K562 (cell line): ENCODE measurements around the gene UPF2. TPM values are rescaled to one million over a fixed set of nuclear protein-coding genes. Genes with fewer than 3 reads are reported as not detected.
A peak's percentile ranks its signal among the peaks of the same experiment; 100 is the strongest.

ENCODE experiments used
- ATAC-seq: fragments of 200-7000 bp; cut with Tn5 transposase; 3 replicates; pipeline ENCODE4 v1.9.1; 2020; ENCODE audit warnings: moderate library complexity
- BruUV-seq: library from RNA; stranded (reverse); fragments of 400-500 nt; replicated peaks from 2 replicates; lab custom pipeline; 2021; lab: Mats Ljungman, UMichigan
- CTCF ChIA-PET: fragments of 300-600 bp; formaldehyde crosslinking; extraction: SDS; loops from one replicate; lab custom pipeline; 2021; ENCODE audit warnings: low intra/inter-chr PET ratio; lab: Yijun Ruan, JAX
- POLR2A ChIA-PET: fragments of 300-600, 350-650 bp; sonication (Branson Sonifier 250); formaldehyde crosslinking; extraction: SDS; loops from one replicate; lab custom pipeline; 2021; ENCODE audit warnings: antibody characterized with exemption, inconsistent platforms; lab: Yijun Ruan, JAX
- DNase-seq, 4 experiments: peaks; one replicate each; pipeline versions ENCODE4 v3.0.0 to v3.0.0-alpha.2; 2011 to 2018; ENCODE audit warnings: low spot score in 3 of 4, mixed read lengths in 3 of 4; ENCODE audit errors: extremely low read depth in 1 of 4
- FAIRE-seq: peaks from 2 replicates; lab custom pipeline; 2011; peaks lifted over from hg19 to GRCh38; lab: Jason Lieb, UNC
- H2AFZ ChIP-seq: 2 replicates; pipeline ENCODE4 v1.6.0; 2011; ENCODE audit warnings: low read depth, low read length, control low read depth, inconsistent platforms
- H3K27ac ChIP-seq: fragments of 200-600 bp; 3 replicates; pipeline ENCODE4 v1.8.0; 2011; ENCODE audit warnings: low read depth, mild to moderate bottlenecking, control low read depth, inconsistent platforms, low read length, moderate library complexity, mixed read lengths; ENCODE audit errors: extremely low read depth
- H3K27me3 ChIP-seq, 2 experiments: fragments of 300-600 bp in 1 of 2; 2 replicates in 1 of 2; 3 replicates in 1 of 2; pipeline versions ENCODE4 v1.6.0 to v1.8.0; 2011; ENCODE audit warnings: inconsistent platforms in 2 of 2, low read length in 2 of 2, mild to moderate bottlenecking in 1 of 2, mixed read lengths in 1 of 2, moderate library complexity in 1 of 2; ENCODE audit not compliant: control insufficient read depth in 2 of 2, insufficient read depth in 2 of 2
- H3K36me3 ChIP-seq: fragments of 300-600 bp; 3 replicates; pipeline ENCODE4 v1.8.0; 2011; ENCODE audit warnings: mild to moderate bottlenecking, low read length, inconsistent platforms; ENCODE audit not compliant: control insufficient read depth, insufficient read depth
- H3K4me1 ChIP-seq, 2 experiments: fragments of 200-600 bp in 1 of 2; replicated peaks in 1 of 2; 2 replicates in 1 of 2; 3 replicates in 1 of 2; pipeline versions ENCODE4 v1.5.1 to v1.8.0; 2011; ENCODE audit warnings: inconsistent platforms in 2 of 2, low read length in 2 of 2, mild to moderate bottlenecking in 1 of 2, mixed read lengths in 1 of 2, moderate library complexity in 1 of 2; ENCODE audit not compliant: control insufficient read depth in 2 of 2, insufficient read depth in 2 of 2
- H3K4me2 ChIP-seq: 2 replicates; pipeline ENCODE4 v1.6.1; 2011; ENCODE audit warnings: low read length, control low read depth, inconsistent platforms, mixed read lengths; ENCODE audit not compliant: insufficient read depth
- H3K4me3 ChIP-seq: fragments of 200-600 bp; sonication (generic), shearing (Covaris generic); 2 replicates; pipeline ENCODE4 v1.5.1; 2016; ENCODE audit warnings: control low read depth, inconsistent platforms
- H3K79me2 ChIP-seq: fragments of 200-600 bp; 3 replicates; pipeline ENCODE4 v1.8.0; 2011; ENCODE audit warnings: low read length, inconsistent platforms; ENCODE audit not compliant: control insufficient read depth, insufficient read depth
- H3K9ac ChIP-seq, 2 experiments: 2 replicates each; pipeline versions ENCODE4 v1.6.0 to v1.6.1; 2011; ENCODE audit warnings: low read depth in 2 of 2, low read length in 2 of 2, control low read depth in 1 of 2, inconsistent platforms in 1 of 2, mild to moderate bottlenecking in 1 of 2, mixed read lengths in 1 of 2; ENCODE audit not compliant: insufficient read depth in 1 of 2
- H3K9me1 ChIP-seq: one replicate; pipeline ENCODE4 v1.6.0; 2011; ENCODE audit warnings: inconsistent platforms, mild to moderate bottlenecking, low read length, moderate library complexity; ENCODE audit not compliant: control insufficient read depth, insufficient read depth
- H3K9me3 ChIP-seq: replicated peaks from 2 replicates; pipeline ENCODE4 v1.5.1; 2011; ENCODE audit warnings: low read depth, low read length, inconsistent platforms; ENCODE audit not compliant: control insufficient read depth, insufficient read depth
- H4K20me1 ChIP-seq: replicated peaks from 2 replicates; pipeline ENCODE4 v1.6.1; 2011; ENCODE audit warnings: low read length, inconsistent platforms, mixed read lengths; ENCODE audit not compliant: control insufficient read depth, insufficient read depth
- GTF2E2 ChIP-seq: fragments of 200-800 bp; sonication (Bioruptor generic); IDR thresholded peaks from 2 replicates; pipeline ENCODE4 v1.6.1; 2016; ENCODE audit warnings: missing genetic modification characterization, missing compliant biosample characterization
- HDAC6 ChIP-seq: IDR thresholded peaks from 2 replicates; pipeline ENCODE4 v1.6.1; 2012; ENCODE audit warnings: low read depth, mild to moderate bottlenecking, control low read depth, inconsistent platforms, low read length, moderate library complexity
- HIVEP1 ChIP-seq: fragments of 250-450 bp; sonication (Bioruptor Pico); IDR thresholded peaks from 2 replicates; pipeline ENCODE4 v1.4.0; 2020; ENCODE audit warnings: mild to moderate bottlenecking
- RBM15 ChIP-seq: fragments of 200-400 bp; formaldehyde crosslinking; IDR thresholded peaks from 2 replicates; pipeline ENCODE4 v1.6.1; 2018; ENCODE audit warnings: mild to moderate bottlenecking, low read length, moderate library complexity; ENCODE audit not compliant: insufficient read depth
- RBM25 ChIP-seq: fragments of 200-400 bp; formaldehyde crosslinking; IDR thresholded peaks from 2 replicates; pipeline ENCODE4 v1.6.1; 2018; ENCODE audit warnings: low read length, low read depth, moderate library complexity; ENCODE audit not compliant: severe bottlenecking
- TCF15 ChIP-seq: fragments of 250-450 bp; sonication (Bioruptor Pico); IDR thresholded peaks from 2 replicates; pipeline ENCODE4 v1.8.0; 2022; ENCODE audit warnings: moderate library complexity, mild to moderate bottlenecking, inconsistent platforms
- ZFX ChIP-seq: sonication (generic); formaldehyde crosslinking; IDR thresholded peaks from 2 replicates; pipeline ENCODE4 v1.8.0; 2022; ENCODE audit warnings: mild to moderate bottlenecking, missing genetic modification reagents, moderate library complexity
- WGBS: fragments of 100-300 bp; shearing (Covaris generic); methylation state at CpG from one replicate; pipeline ENCODE4 v1.1.6; 2016; ENCODE audit warnings: low coverage, mixed read lengths; ENCODE audit not compliant: insufficient coverage; ENCODE audit errors: missing lambda C conversion rate; 5-methylcytosine and 5-hydroxymethylcytosine counted together
- in situ Hi-C: fragments of 300-500 bp; cut with MboI; formaldehyde crosslinking; loops from 4 replicates; pipeline ENCODE4 v1.15.0; 2018; ENCODE audit warnings: inconsistent platforms, mixed read lengths
- intact Hi-C: fragments of 100-400 bp; cut with micrococcal nuclease; formaldehyde crosslinking; loops from 2 replicates; pipeline ENCODE4 v1.14.2; 2022
- polyA plus RNA-seq, 8 experiments: library from polyadenylated mRNA; depleted of rRNA in 4 of 8; stranded (reverse) in 5 of 8; unstranded in 3 of 8; fragments of >200 nt; fragmentation: Nextera tagmentation in 2 of 8; fragmentation: Illumina TruSeq in 1 of 8; extraction: Ambion mirVana in 2 of 8; extraction: Trizol in 1 of 8; gene quantifications; 2 replicates each; pipeline versions ENCODE4 v1.2.1 to v1.2.3, GENCODE V29; 2011 to 2014; ENCODE audit warnings: inconsistent platforms in 1 of 8, missing spikeins in 1 of 8
- total RNA-seq, 7 experiments: library from RNA; depleted of rRNA in 6 of 7; stranded (reverse); fragments of >200 nt in 6 of 7; fragmentation: Illumina TruSeq in 2 of 7; extraction: Trizol in 2 of 7; gene quantifications; 2 replicates each; pipeline versions ENCODE4 v1.2.1 to v1.2.3, GENCODE V29; 2011 to 2021; ENCODE audit warnings: low replicate concordance in 1 of 7
- TF ChIP-seq, protein P1 (sequence below): sonication (generic); formaldehyde crosslinking; IDR thresholded peaks from 2 replicates; pipeline ENCODE4 v1.8.1; 2023; ENCODE audit warnings: mild to moderate bottlenecking, missing genetic modification reagents
- TF ChIP-seq, protein P2 (sequence below): fragments of 450-650 bp; IDR thresholded peaks from 2 replicates; pipeline ENCODE4 v1.6.1; 2016; ENCODE audit warnings: low read depth

The UPF2 gene
- total and polyA plus RNA-seq, 9 of the 15 experiments (the other 6 are each of a cell fraction or from before 2014, with no cell fraction given) = 13.9 to 37.7 (median 23.7) TPM

- FAIRE-seq = peak; percentile 80
- no TSS peak for BruUV-seq
- TF ChIP-seq ZFX (peak; percentile 40; the same call in 1 of the 2 replicates), TCF15 (CRISPR knock-in tag) (no peak), RBM25 (no peak), RBM15 (no peak), HIVEP1 (CRISPR knock-in tag) (no peak), GTF2E2 (tag) (no peak), HDAC6 (no peak)
- TF ChIP-seq, protein P1, sequence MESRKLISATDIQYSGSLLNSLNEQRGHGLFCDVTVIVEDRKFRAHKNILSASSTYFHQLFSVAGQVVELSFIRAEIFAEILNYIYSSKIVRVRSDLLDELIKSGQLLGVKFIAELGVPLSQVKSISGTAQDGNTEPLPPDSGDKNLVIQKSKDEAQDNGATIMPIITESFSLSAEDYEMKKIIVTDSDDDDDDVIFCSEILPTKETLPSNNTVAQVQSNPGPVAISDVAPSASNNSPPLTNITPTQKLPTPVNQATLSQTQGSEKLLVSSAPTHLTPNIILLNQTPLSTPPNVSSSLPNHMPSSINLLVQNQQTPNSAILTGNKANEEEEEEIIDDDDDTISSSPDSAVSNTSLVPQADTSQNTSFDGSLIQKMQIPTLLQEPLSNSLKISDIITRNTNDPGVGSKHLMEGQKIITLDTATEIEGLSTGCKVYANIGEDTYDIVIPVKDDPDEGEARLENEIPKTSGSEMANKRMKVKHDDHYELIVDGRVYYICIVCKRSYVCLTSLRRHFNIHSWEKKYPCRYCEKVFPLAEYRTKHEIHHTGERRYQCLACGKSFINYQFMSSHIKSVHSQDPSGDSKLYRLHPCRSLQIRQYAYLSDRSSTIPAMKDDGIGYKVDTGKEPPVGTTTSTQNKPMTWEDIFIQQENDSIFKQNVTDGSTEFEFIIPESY = 0 out of 2 replicates have a peak, but pooled peaks have one; percentile 14
- TF ChIP-seq, protein P2, sequence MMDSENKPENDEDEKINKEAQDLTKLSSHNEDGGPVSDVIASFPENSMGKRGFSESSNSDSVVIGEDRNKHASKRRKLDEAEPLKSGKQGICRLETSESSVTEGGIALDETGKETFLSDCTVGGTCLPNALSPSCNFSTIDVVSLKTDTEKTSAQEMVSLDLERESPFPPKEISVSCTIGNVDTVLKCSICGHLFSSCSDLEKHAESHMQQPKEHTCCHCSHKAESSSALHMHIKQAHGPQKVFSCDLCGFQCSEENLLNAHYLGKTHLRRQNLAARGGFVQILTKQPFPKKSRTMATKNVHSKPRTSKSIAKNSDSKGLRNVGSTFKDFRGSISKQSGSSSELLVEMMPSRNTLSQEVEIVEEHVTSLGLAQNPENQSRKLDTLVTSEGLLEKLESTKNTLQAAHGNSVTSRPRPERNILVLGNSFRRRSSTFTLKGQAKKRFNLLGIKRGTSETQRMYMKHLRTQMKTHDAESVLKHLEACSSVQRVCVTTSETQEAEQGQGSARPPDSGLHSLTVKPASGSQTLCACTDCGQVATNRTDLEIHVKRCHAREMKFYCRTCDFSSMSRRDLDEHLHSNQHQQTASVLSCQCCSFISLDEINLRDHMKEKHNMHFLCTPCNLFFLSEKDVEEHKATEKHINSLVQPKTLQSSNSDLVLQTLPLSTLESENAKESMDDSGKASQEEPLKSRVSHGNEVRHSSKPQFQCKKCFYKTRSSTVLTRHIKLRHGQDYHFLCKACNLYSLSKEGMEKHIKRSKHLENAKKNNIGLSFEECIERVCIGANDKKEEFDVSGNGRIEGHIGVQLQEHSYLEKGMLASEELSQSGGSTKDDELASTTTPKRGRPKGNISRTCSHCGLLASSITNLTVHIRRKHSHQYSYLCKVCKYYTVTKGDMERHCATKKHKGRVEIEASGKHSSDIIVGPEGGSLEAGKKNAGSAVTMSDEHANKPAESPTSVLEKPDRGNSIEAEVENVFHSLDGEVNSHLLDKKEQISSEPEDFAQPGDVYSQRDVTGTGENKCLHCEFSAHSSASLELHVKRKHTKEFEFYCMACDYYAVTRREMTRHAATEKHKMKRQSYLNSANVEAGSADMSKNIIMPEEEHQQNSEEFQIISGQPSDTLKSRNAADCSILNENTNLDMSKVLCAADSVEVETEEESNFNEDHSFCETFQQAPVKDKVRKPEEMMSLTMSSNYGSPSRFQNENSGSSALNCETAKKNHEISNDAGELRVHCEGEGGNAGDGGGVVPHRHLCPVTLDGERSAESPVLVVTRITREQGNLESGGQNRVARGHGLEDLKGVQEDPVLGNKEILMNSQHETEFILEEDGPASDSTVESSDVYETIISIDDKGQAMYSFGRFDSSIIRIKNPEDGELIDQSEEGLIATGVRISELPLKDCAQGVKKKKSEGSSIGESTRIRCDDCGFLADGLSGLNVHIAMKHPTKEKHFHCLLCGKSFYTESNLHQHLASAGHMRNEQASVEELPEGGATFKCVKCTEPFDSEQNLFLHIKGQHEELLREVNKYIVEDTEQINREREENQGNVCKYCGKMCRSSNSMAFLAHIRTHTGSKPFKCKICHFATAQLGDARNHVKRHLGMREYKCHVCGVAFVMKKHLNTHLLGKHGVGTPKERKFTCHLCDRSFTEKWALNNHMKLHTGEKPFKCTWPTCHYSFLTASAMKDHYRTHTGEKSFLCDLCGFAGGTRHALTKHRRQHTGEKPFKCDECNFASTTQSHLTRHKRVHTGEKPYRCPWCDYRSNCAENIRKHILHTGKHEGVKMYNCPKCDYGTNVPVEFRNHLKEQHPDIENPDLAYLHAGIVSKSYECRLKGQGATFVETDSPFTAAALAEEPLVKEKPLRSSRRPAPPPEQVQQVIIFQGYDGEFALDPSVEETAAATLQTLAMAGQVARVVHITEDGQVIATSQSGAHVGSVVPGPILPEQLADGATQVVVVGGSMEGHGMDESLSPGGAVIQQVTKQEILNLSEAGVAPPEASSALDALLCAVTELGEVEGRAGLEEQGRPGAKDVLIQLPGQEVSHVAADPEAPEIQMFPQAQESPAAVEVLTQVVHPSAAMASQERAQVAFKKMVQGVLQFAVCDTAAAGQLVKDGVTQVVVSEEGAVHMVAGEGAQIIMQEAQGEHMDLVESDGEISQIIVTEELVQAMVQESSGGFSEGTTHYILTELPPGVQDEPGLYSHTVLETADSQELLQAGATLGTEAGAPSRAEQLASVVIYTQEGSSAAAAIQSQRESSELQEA = no peak
Measured at GRCh38 chr10:11881477-11882417, 160.9 kb downstream of the UPF2 start.

More at GRCh38 chr10:11881477-11882417, 160.9 kb downstream of the UPF2 start:
- H3K9me3 ChIP-seq = no peaks in the 10 kb centered on the region
- H3K4me2 ChIP-seq = no peak overlapping the region
- in situ Hi-C loops = no loop called here
- H2AFZ ChIP-seq = peak overlapping the region; percentile 70
- no peaks in the 10 kb centered on the region for H3K27me3 ChIP-seq
- 0 out of 2 replicates have a peak, but pooled peaks cover 11% of the 10 kb centered on the region for H4K20me1 ChIP-seq
- DNase-seq (peak; percentile 48 to 78 (median 65)), ATAC-seq (peak; percentile 77)
- ChIA-PET POLR2A (interaction anchor here (0.6 to 2.0 kb wide), 7 partner anchors 10 to 300 kb away, joined by 3 to 9 read pairs (median 3); no protein-coding TSS in a partner anchor), CTCF (no interaction called here)
- no peaks in the 10 kb centered on the region for H3K9me1 ChIP-seq
- intact Hi-C loops = loop anchor here (2.0 kb wide), 1 partner anchor 105 kb away; no protein-coding TSS in a partner anchor
- no peak overlapping the region for H3K27ac ChIP-seq
- H3K4me3 ChIP-seq = no peak overlapping the region
- peak overlapping the region in 1 of 2 experiments; percentile 84; a peak in 2 of 4 replicates for H3K9ac ChIP-seq
- 68% methylated on average over 20 of the region's 21 CpGs for WGBS
- H3K79me2 ChIP-seq = peaks cover 91% of the 10 kb centered on the region
- peaks cover 30% of the 10 kb centered on the region; the same call in 2 of the 3 replicates for H3K36me3 ChIP-seq
- H3K4me1 ChIP-seq = peaks cover 12 to 56% of the 10 kb centered on the region in 2 experiments; a peak in 4 of 5 replicates
